Endothelial cell of umbilical vein (primary cell): ENCODE results near the gene USP25. TPM values are rescaled to one million over a fixed set of nuclear protein-coding genes. Genes with fewer than 3 reads are reported as not detected.

ENCODE experiments used
- BruUV-seq: library from RNA; stranded (reverse); fragments of 400-500 nt; replicated peaks from 2 replicates; lab custom pipeline; 2021; lab: Mats Ljungman, UMichigan
- CTCF ChIA-PET: fragments of 300-600, 350-600 bp; sonication (Branson Sonifier 250); formaldehyde crosslinking; loops from one replicate; lab custom pipeline; 2021; ENCODE audit warnings: antibody characterized with exemption, inconsistent platforms; lab: Charles Lee
- POLR2A ChIA-PET: fragments of 300-600, 350-600 bp; sonication (Branson Sonifier 250); formaldehyde crosslinking; loops from one replicate; lab custom pipeline; 2021; ENCODE audit warnings: antibody characterized with exemption, inconsistent platforms; lab: Charles Lee
- DNase-seq: peaks from one replicate; pipeline ENCODE4 v3.0.0-alpha.2; 2011; ENCODE audit warnings: low read depth, low spot score
- FAIRE-seq: peaks from 2 replicates; lab custom pipeline; 2011; peaks lifted over from hg19 to GRCh38; lab: Jason Lieb, UNC
- H2AFZ ChIP-seq: 2 replicates; pipeline ENCODE4 v1.6.0; 2012; ENCODE audit warnings: low read depth, low read length, control low read depth, inconsistent platforms
- H3K27ac ChIP-seq: 2 replicates; pipeline ENCODE4 v1.5.1; 2011; ENCODE audit warnings: low read depth, mild to moderate bottlenecking, control low read depth, low read length, moderate library complexity; ENCODE audit not compliant: insufficient read depth
- H3K27me3 ChIP-seq, 2 experiments: 2 replicates each; pipeline versions ENCODE4 v1.6.0 to v1.6.1; 2011; ENCODE audit warnings: low read length in 2 of 2, mixed read lengths in 1 of 2; ENCODE audit not compliant: control insufficient read depth in 2 of 2, insufficient read depth in 2 of 2
- H3K36me3 ChIP-seq, 2 experiments: 2 replicates in 1 of 2; 3 replicates in 1 of 2; pipeline ENCODE4 v1.5.1; 2011; ENCODE audit warnings: low read length in 2 of 2, mild to moderate bottlenecking in 1 of 2, moderate library complexity in 1 of 2; ENCODE audit not compliant: control insufficient read depth in 2 of 2, insufficient read depth in 2 of 2; ENCODE audit errors: extremely low read depth in 1 of 2
- H3K4me1 ChIP-seq: 3 replicates; pipeline ENCODE4 v1.5.1; 2011; ENCODE audit warnings: mild to moderate bottlenecking, low read length; ENCODE audit not compliant: control insufficient read depth, insufficient read depth; ENCODE audit errors: extremely low read depth
- H3K4me2 ChIP-seq: 2 replicates; pipeline ENCODE4 v1.6.1; 2011; ENCODE audit warnings: low read length, control low read depth, mixed read lengths; ENCODE audit not compliant: insufficient read depth
- H3K4me3 ChIP-seq, 3 experiments: fragments of 200-600 bp in 1 of 3; sonication (generic), shearing (Covaris generic) in 1 of 3; replicated peaks in 1 of 3; 2 replicates each; pipeline ENCODE4 v1.5.1; 2011 to 2016; ENCODE audit warnings: control low read depth in 3 of 3, low read length in 3 of 3, mild to moderate bottlenecking in 2 of 3, inconsistent platforms in 1 of 3, low read depth in 1 of 3, moderate library complexity in 1 of 3; ENCODE audit not compliant: insufficient read depth in 1 of 3
- H3K79me2 ChIP-seq: 2 replicates; pipeline ENCODE4 v1.6.0; 2012; ENCODE audit warnings: low read length, inconsistent platforms; ENCODE audit not compliant: control insufficient read depth, insufficient read depth
- H3K9ac ChIP-seq: replicated peaks from 2 replicates; pipeline ENCODE3; 2011; ENCODE audit warnings: low read length, control low read depth; ENCODE audit not compliant: insufficient read depth; ENCODE audit errors: extremely low read depth
- H3K9me1 ChIP-seq: replicated peaks from 3 replicates; pipeline ENCODE4 v1.6.0; 2011; ENCODE audit warnings: mild to moderate bottlenecking, low read length; ENCODE audit not compliant: control insufficient read depth, insufficient read depth; ENCODE audit errors: extremely low read depth
- H3K9me3 ChIP-seq: replicated peaks from 2 replicates; pipeline ENCODE4 v1.5.1; 2012; ENCODE audit warnings: low read length, inconsistent platforms; ENCODE audit not compliant: control insufficient read depth, insufficient read depth
- H4K20me1 ChIP-seq: replicated peaks from 2 replicates; pipeline ENCODE3; 2011; ENCODE audit warnings: mild to moderate bottlenecking, low read length; ENCODE audit not compliant: control insufficient read depth, insufficient read depth; ENCODE audit errors: extremely low read depth
- EZH2 ChIP-seq: IDR thresholded peaks from 2 replicates; pipeline ENCODE4 v1.6.1; 2012; ENCODE audit warnings: borderline replicate concordance, low read depth, mild to moderate bottlenecking, moderate library complexity, low read length, inconsistent platforms; ENCODE audit not compliant: severe bottlenecking
- FOS ChIP-seq: IDR thresholded peaks from 2 replicates; pipeline ENCODE4 v1.6.1; 2011; ENCODE audit warnings: mild to moderate bottlenecking, low read length, moderate library complexity, borderline replicate concordance; ENCODE audit not compliant: insufficient read depth
- GATA2 ChIP-seq: IDR thresholded peaks from 2 replicates; pipeline ENCODE4 v1.7.0; 2011; ENCODE audit warnings: low read depth, mild to moderate bottlenecking, moderate library complexity, mixed read lengths, low read length; ENCODE audit not compliant: insufficient read length, insufficient read depth
- JUN ChIP-seq: IDR thresholded peaks from 2 replicates; pipeline ENCODE4 v1.6.1; 2011; ENCODE audit warnings: borderline replicate concordance, low read depth; ENCODE audit not compliant: insufficient read length, insufficient read depth
- MYC ChIP-seq: IDR thresholded peaks from one replicate; pipeline ENCODE4 v1.6.1; 2011; ENCODE audit warnings: mild to moderate bottlenecking, low read depth, low read length
- POLR2A ChIP-seq: IDR thresholded peaks from 2 replicates; pipeline ENCODE4 v1.6.1; 2012; ENCODE audit warnings: low read depth, mild to moderate bottlenecking, control low read depth, low read length
- POLR2AphosphoS5 ChIP-seq: IDR thresholded peaks from 2 replicates; pipeline ENCODE4 v1.6.1; 2012; ENCODE audit warnings: low read depth, mild to moderate bottlenecking, control low read depth, low read length, moderate library complexity; ENCODE audit not compliant: insufficient read depth
- dilution Hi-C: fragments of 300-500 bp; cut with MboI; formaldehyde crosslinking; loops from one replicate; pipeline ENCODE4 v1.15.0; 2019; ENCODE audit warnings: low sequenced_read_pairs; ENCODE audit not compliant: extremely low pct_ligation_motif_present
- intact Hi-C: fragments of 100-400 bp; cut with micrococcal nuclease; formaldehyde crosslinking; loops from one replicate; pipeline ENCODE4 v1.10.0; 2022
- polyA plus RNA-seq, 4 experiments: library from polyadenylated mRNA; depleted of rRNA in 3 of 4; stranded (reverse) in 3 of 4; unstranded in 1 of 4; fragments of >200 nt; gene quantifications; 2 replicates each; pipeline versions ENCODE4 v1.2.1 to v1.2.3, GENCODE V29; 2011 to 2012; ENCODE audit warnings: missing spikeins in 1 of 4
- total RNA-seq: library from RNA; stranded (reverse); gene quantifications from 2 replicates; pipeline ENCODE4 v1.2.3, GENCODE V29; 2021
- TF ChIP-seq, protein P1 (sequence below), 2 donors: IDR thresholded peaks; 1 replicate in 1 of 2; 2 replicates in 1 of 2; pipeline ENCODE4 v1.5.1; 2011; ENCODE audit warnings: low read length in 2 of 2, mild to moderate bottlenecking in 2 of 2, moderate library complexity in 2 of 2, control low read depth in 1 of 2, inconsistent platforms in 1 of 2, low read depth in 1 of 2; ENCODE audit not compliant: insufficient read depth in 1 of 2; ENCODE audit errors: extremely low read depth in 1 of 2
- TF ChIP-seq, protein P2 (sequence below): IDR thresholded peaks from 2 replicates; pipeline ENCODE4 v1.6.1; 2011; ENCODE audit not compliant: insufficient read depth, insufficient read length

The USP25 gene
- total and polyA plus RNA-seq, 2 donors (not counting 3 experiments of a cell fraction or from before 2014, with no cell fraction given) = 14.4 to 67.5 TPM

DNA sequence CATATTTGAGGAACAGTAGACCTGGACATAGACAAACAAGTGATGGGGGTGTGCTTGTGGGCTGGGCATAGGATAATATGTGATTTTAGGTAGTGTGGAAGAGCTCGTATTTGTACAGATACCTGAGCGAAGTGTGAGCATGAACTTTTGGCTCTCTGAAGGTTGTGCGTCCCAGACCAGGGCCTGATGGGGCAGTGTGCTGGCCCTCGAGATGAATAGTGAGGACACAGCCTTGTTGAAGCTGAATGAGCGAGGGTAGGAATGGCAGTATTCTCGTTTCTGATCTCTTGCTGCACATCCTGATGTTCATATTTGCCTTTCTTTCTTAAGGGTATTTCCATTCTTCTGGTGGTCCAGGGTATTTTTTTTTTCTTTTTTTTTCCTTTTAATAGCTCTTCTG lies 41.5 kb downstream of the USP25 start:
- no peaks in the 10 kb centered on the region for H3K36me3 ChIP-seq
- TF ChIP-seq POLR2AphosphoS5 = no peak
- no peak for TF ChIP-seq POLR2A
- no peak for TF ChIP-seq GATA2
- no peak for TF ChIP-seq EZH2
- dilution Hi-C loops = no loop called here
- H3K9me3 ChIP-seq = no peaks in the 10 kb centered on the region
- H3K79me2 ChIP-seq = peaks cover 92% of the 10 kb centered on the region
- H2AFZ ChIP-seq = no peak overlapping the region
- H4K20me1 ChIP-seq = peaks cover 4% of the 10 kb centered on the region
- DNase-seq (no peak), FAIRE-seq (no peak)
- H3K27ac ChIP-seq = no peak overlapping the region
- H3K4me2 ChIP-seq = no peak overlapping the region
- H3K9ac ChIP-seq = no peak overlapping the region
- no peak overlapping the region for H3K4me3 ChIP-seq
- H3K4me1 ChIP-seq = peaks cover 21% of the 10 kb centered on the region
- ChIA-PET POLR2A (no interaction called here), CTCF (interaction anchor here (1.3 kb wide), 1 partner anchor 12 kb away, joined by 3 read pairs; no protein-coding TSS in a partner anchor)
- no TSS peak for BruUV-seq
- intact Hi-C loops = no loop called here
- H3K9me1 ChIP-seq = peaks cover 2% of the 10 kb centered on the region
- H3K27me3 ChIP-seq = no peaks in the 10 kb centered on the region

DNA sequence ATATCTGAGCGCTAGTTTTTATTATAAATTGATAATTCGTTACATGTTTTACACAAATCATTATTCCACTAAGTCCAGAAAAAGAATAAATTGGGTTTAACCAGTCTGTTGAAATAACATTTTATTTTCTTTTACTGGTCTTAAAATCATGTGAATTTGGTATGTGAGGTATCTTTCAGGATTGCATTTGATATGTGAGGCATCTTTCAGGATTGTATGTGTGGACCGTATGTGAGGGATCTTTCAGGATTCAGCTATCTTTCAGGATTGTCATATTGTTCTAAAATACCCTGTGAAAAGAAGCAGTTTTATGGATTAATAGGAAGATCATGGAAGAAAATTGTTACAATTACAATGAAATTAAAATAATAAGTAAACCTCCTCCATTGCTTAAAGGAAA lies 42.9 kb downstream of the USP25 start:
- dilution Hi-C loops = no loop called here
- no peak overlapping the region for H3K4me2 ChIP-seq
- DNase-seq = no peak
- H3K27me3 ChIP-seq = no peaks in the 10 kb centered on the region
- intact Hi-C loops = no loop called here
- BruUV-seq = no TSS peak
- POLR2A ChIA-PET = no interaction called here
- no peak overlapping the region for H3K4me3 ChIP-seq
- TF ChIP-seq POLR2AphosphoS5 = no peak
- no peak for TF ChIP-seq JUN
- TF ChIP-seq, protein P1, sequence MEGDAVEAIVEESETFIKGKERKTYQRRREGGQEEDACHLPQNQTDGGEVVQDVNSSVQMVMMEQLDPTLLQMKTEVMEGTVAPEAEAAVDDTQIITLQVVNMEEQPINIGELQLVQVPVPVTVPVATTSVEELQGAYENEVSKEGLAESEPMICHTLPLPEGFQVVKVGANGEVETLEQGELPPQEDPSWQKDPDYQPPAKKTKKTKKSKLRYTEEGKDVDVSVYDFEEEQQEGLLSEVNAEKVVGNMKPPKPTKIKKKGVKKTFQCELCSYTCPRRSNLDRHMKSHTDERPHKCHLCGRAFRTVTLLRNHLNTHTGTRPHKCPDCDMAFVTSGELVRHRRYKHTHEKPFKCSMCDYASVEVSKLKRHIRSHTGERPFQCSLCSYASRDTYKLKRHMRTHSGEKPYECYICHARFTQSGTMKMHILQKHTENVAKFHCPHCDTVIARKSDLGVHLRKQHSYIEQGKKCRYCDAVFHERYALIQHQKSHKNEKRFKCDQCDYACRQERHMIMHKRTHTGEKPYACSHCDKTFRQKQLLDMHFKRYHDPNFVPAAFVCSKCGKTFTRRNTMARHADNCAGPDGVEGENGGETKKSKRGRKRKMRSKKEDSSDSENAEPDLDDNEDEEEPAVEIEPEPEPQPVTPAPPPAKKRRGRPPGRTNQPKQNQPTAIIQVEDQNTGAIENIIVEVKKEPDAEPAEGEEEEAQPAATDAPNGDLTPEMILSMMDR (IDR thresholded peaks at IDR 0.05; ENCODE audit: extremely low read depth in 1 of 2, insufficient read depth in 1 of 2, low read depth in 1 of 2, low read length in 2 of 2) = no peak
- TF ChIP-seq EZH2 = no peak
- no peak for TF ChIP-seq FOS
- TF ChIP-seq, protein P2, sequence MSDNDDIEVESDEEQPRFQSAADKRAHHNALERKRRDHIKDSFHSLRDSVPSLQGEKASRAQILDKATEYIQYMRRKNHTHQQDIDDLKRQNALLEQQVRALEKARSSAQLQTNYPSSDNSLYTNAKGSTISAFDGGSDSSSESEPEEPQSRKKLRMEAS = no peak
- TF ChIP-seq MYC = no peak
- no peak for TF ChIP-seq GATA2
- TF ChIP-seq POLR2A = no peak
- H3K9me1 ChIP-seq = peaks cover 2% of the 10 kb centered on the region
- peaks cover 13% of the 10 kb centered on the region for H3K4me1 ChIP-seq
- no peaks in the 10 kb centered on the region for H3K36me3 ChIP-seq
- H3K9me3 ChIP-seq = no peaks in the 10 kb centered on the region
- H2AFZ ChIP-seq = no peak overlapping the region
- no peak overlapping the region for H3K9ac ChIP-seq
- H4K20me1 ChIP-seq = peaks cover 4% of the 10 kb centered on the region
- peaks cover 93% of the 10 kb centered on the region for H3K79me2 ChIP-seq
- CTCF ChIA-PET = no interaction called here
- FAIRE-seq = no peak
- no peak overlapping the region for H3K27ac ChIP-seq
